B cell (primary cell): Measurements from ENCODE around the gene ZFP36L1. TPM values are rescaled to one million over a fixed set of nuclear protein-coding genes. Genes with fewer than 3 reads are reported as not detected.

Experiments
- ATAC-seq: fragments of 200-7000 bp; cut with Tn5 transposase; one replicate; pipeline ENCODE4 v1.10.0; 2021; ENCODE audit warnings: low read depth, mild to moderate bottlenecking, moderate number of reproducible peaks, moderate library complexity
- CTCF ChIA-PET: fragments of 350-600 bp; sonication (Branson Sonifier 250); formaldehyde crosslinking; loops from one replicate; lab custom pipeline; 2021; ENCODE audit warnings: antibody characterized with exemption, inconsistent platforms; lab: Charles Lee
- POLR2A ChIA-PET: fragments of 350-600 bp; sonication (Branson Sonifier 250); formaldehyde crosslinking; loops from one replicate; lab custom pipeline; 2021; ENCODE audit warnings: antibody characterized with exemption; lab: Charles Lee
- DNase-seq: peaks from one replicate; pipeline ENCODE4 v3.0.0; 2013
- H2AFZ ChIP-seq: 2 replicates; pipeline ENCODE4 v1.6.1; 2012; ENCODE audit warnings: mild to moderate bottlenecking, low read depth, low read length; ENCODE audit not compliant: insufficient read depth, poor library complexity, severe bottlenecking
- H3K27ac ChIP-seq, 2 donors: 1 replicate in 1 of 2; 2 replicates in 1 of 2; pipeline ENCODE4 v1.5.1; 2012 to 2013; ENCODE audit warnings: low read length in 2 of 2, mild to moderate bottlenecking in 2 of 2, moderate library complexity in 1 of 2
- H3K27me3 ChIP-seq, 4 experiments: fragments of 200-600 bp in 1 of 4; sonication (generic) in 1 of 4; replicated peaks in 1 of 4; 1 replicate in 2 of 4; 2 replicates in 2 of 4; pipeline versions ENCODE4 v1.6.1 to v1.7.0; 2013 to 2016; ENCODE audit warnings: low read length in 3 of 4, mild to moderate bottlenecking in 2 of 4, mixed read lengths in 1 of 4, moderate library complexity in 1 of 4; ENCODE audit not compliant: insufficient read depth in 4 of 4, control insufficient read depth in 3 of 4; ENCODE audit errors: control extremely low read depth in 1 of 4
- H3K36me3 ChIP-seq, 2 experiments: replicated peaks in 1 of 2; 1 replicate in 1 of 2; 2 replicates in 1 of 2; pipeline versions ENCODE4 v1.6.1 to v1.7.1; 2013; ENCODE audit warnings: low read length in 1 of 2; ENCODE audit not compliant: insufficient read depth in 2 of 2, control insufficient read depth in 1 of 2; ENCODE audit errors: control extremely low read depth in 1 of 2, extremely low read depth in 1 of 2
- H3K4me1 ChIP-seq, 2 donors: fragments of 200-600 bp in 1 of 2; sonication (generic) in 1 of 2; 1 replicate in 1 of 2; 2 replicates in 1 of 2; pipeline versions ENCODE4 v1.5.1 to v1.6.1; 2013 to 2017; ENCODE audit warnings: low read length in 2 of 2; ENCODE audit not compliant: control insufficient read depth in 2 of 2, insufficient read depth in 2 of 2
- H3K4me2 ChIP-seq: replicated peaks from 2 replicates; pipeline ENCODE3; 2012; ENCODE audit warnings: mild to moderate bottlenecking, low read depth, low read length; ENCODE audit not compliant: poor library complexity, severe bottlenecking
- H3K4me3 ChIP-seq, 5 experiments: fragments of 200-600 bp in 1 of 5; sonication (generic) in 1 of 5; 1 replicate in 3 of 5; 2 replicates in 2 of 5; pipeline versions ENCODE4 v1.5.1 to v1.7.0; 2011 to 2016; ENCODE audit warnings: low read length in 4 of 5, mild to moderate bottlenecking in 4 of 5, low read depth in 2 of 5, control low read depth in 1 of 5, moderate library complexity in 1 of 5; ENCODE audit not compliant: insufficient read depth in 1 of 5; ENCODE audit errors: control extremely low read depth in 1 of 5, extremely low read depth in 1 of 5
- H3K79me2 ChIP-seq: fragments of 200-600 bp; sonication (generic); one replicate; pipeline ENCODE4 v1.6.0; 2016; ENCODE audit warnings: low read length; ENCODE audit not compliant: control insufficient read depth, insufficient read depth
- H3K9ac ChIP-seq: fragments of 200-600 bp; sonication (generic); 2 replicates; pipeline ENCODE4 v1.6.1; 2017; ENCODE audit warnings: mild to moderate bottlenecking, low read length, moderate library complexity
- H3K9me3 ChIP-seq, 3 donors: one replicate each; pipeline versions ENCODE4 v1.6.1 to v1.7.1; 2013; ENCODE audit warnings: low read length in 2 of 3; ENCODE audit not compliant: control insufficient read depth in 2 of 3, insufficient read depth in 1 of 3; ENCODE audit errors: control extremely low read depth in 1 of 3
- H4K20me1 ChIP-seq: 2 replicates; pipeline ENCODE4 v1.6.0; 2012; ENCODE audit warnings: mild to moderate bottlenecking, low read length; ENCODE audit not compliant: insufficient read depth, control insufficient read depth, poor library complexity, severe bottlenecking
- H3K27ac Mint-ChIP-seq: one replicate; pipeline ENCODE4 v1.8.0; 2021; ENCODE audit warnings: mixed read lengths
- H3K27me3 Mint-ChIP-seq: one replicate; pipeline ENCODE4 v1.8.0; 2021; ENCODE audit warnings: mixed read lengths
- H3K4me1 Mint-ChIP-seq: one replicate; pipeline ENCODE4 v1.8.0; 2021; ENCODE audit warnings: mixed read lengths
- H3K4me3 Mint-ChIP-seq: one replicate; pipeline ENCODE4 v1.8.0; 2021; ENCODE audit warnings: mixed read lengths
- H3K9me3 Mint-ChIP-seq: one replicate; pipeline ENCODE4 v1.8.0; 2022; ENCODE audit warnings: mixed read lengths; ENCODE audit not compliant: insufficient read depth
- CTCF ChIP-seq: fragments of 200-600 bp; IDR thresholded peaks from one replicate; pipeline ENCODE4 v1.8.0; 2022; ENCODE audit warnings: antibody characterized with exemption, mild to moderate bottlenecking
- EZH2 ChIP-seq: IDR thresholded peaks from 2 replicates; pipeline ENCODE4 v1.6.1; 2012; ENCODE audit warnings: borderline replicate concordance, low read depth, mild to moderate bottlenecking, moderate library complexity, low read length; ENCODE audit not compliant: insufficient read depth, poor library complexity, severe bottlenecking
- WGBS: methylation state at CpG from one replicate; pipeline ENCODE4 v1.1.5; 2013; ENCODE audit warnings: missing lambda C conversion rate; ENCODE audit not compliant: insufficient coverage; 5-methylcytosine and 5-hydroxymethylcytosine counted together
- intact Hi-C: fragments of 100-400 bp; cut with micrococcal nuclease; formaldehyde crosslinking; loops from one replicate; pipeline ENCODE4 v1.10.0; 2022
- polyA plus RNA-seq: library from polyadenylated mRNA; depleted of rRNA; stranded (reverse); fragments of >200 nt; gene quantifications from 2 replicates; pipeline ENCODE4 v1.2.3, GENCODE V29; 2012
- total RNA-seq, 2 donors: library from RNA; stranded (reverse); fragments of 120-200 nt in 1 of 2; gene quantifications; 1 replicate in 1 of 2; 2 replicates in 1 of 2; pipeline versions ENCODE4 v1.2.3 to v1.2.4, GENCODE V29; 2013 to 2022

The ZFP36L1 gene
- total and polyA plus RNA-seq, 2 donors (not counting 1 experiment from before 2014, with no cell fraction given): 572 to 983 TPM

- POLR2A ChIA-PET: no interaction called here
- CTCF ChIA-PET: no interaction called here
- no peaks in the 10 kb centered on the region for H3K79me2 ChIP-seq
- no peak overlapping the region for H3K4me3 ChIP-seq
- TF ChIP-seq EZH2 (no peak), CTCF (no peak)
- H3K27me3 ChIP-seq: no peaks in the 10 kb centered on the region
- Mint-ChIP-seq H3K27ac (peak overlapping the region; percentile 46), H3K4me3 (no peak overlapping the region), H3K9me3 (no peaks in the 10 kb centered on the region), H3K4me1 (peaks cover 14% of the 10 kb centered on the region), H3K27me3 (no peaks in the 10 kb centered on the region)
- ATAC-seq: no peak
- no peaks in the 10 kb centered on the region for H3K36me3 ChIP-seq
- no peak overlapping the region for H3K4me2 ChIP-seq
- no peaks in the 10 kb centered on the region for H3K9me3 ChIP-seq
- no peak overlapping the region for H3K9ac ChIP-seq
- no peak overlapping the region for H2AFZ ChIP-seq
- no peaks in the 10 kb centered on the region for H4K20me1 ChIP-seq
- DNase-seq: no peak
- no peak overlapping the region for H3K27ac ChIP-seq
- peaks cover 18% of the 10 kb centered on the region in 2 donors for H3K4me1 ChIP-seq
- intact Hi-C loops: no loop called here
- 100% methylated on average over 2 of the region's 6 CpGs for WGBS
Measured at GRCh38 chr14:68752271-68753006, 40.4 kb downstream of the ZFP36L1 start.
